GM18505 (cell line): ENCODE results near the gene PTPRA.

Experiments
- ATAC-seq: cut with Tn5 transposase; IDR thresholded peaks from one replicate; pipeline ENCODE4 v1.9.1; 2021; ENCODE audit not compliant: unreplicated experiment
- POLR2A ChIP-seq: IDR thresholded peaks from 4 replicates; pipeline ENCODE4 v1.6.1; 2011; ENCODE audit warnings: borderline replicate concordance; ENCODE audit not compliant: insufficient read depth, insufficient read length; ENCODE audit errors: extremely low read depth

Gene PTPRA

DNA sequence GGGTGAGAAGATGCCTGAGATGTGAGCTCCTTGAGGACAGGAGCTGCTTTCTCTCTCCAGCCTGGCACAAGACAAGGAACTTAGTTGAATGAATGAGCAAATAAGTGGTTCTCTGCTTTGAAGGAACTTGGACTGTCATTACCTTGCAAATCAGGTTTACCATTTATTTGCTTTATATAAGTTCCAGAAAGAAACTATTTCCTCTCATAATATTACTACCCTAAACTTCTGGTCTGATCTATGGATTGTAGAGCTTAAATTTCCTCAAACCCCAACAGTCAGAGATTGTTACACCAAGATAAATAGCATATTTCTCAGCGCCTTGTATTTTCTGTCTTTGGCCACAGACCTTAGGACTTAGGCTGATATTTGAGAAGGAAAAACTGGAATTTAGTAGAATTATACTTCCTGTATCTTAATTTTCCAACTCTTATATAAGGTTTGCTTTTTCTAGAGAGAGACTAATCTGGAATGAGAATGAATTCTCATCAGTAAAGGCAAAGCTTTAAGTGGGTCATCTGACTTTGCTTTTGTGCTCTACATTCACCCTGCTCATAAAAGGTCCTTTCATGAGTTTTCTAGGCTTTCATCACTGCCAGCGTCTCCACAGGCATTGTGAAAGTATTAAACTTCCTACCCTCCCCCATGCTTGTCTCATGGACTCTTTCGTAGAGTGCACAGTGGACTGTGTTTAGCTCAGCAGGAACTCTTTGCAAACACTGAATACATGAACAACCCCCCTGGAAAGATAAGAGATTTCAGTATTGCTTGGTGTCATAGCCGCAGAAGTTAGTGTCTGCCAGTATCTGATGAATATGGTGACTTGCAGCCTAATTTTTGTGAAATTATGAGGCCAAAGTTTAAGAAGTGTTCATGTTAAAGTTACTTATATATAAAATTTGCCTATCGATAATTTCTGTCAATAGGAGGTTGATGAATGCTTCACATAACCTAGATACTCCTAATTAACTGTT, 74.0 kb downstream of the PTPRA start:
- no peak for TF ChIP-seq POLR2A
- ATAC-seq, result no peak

DNA sequence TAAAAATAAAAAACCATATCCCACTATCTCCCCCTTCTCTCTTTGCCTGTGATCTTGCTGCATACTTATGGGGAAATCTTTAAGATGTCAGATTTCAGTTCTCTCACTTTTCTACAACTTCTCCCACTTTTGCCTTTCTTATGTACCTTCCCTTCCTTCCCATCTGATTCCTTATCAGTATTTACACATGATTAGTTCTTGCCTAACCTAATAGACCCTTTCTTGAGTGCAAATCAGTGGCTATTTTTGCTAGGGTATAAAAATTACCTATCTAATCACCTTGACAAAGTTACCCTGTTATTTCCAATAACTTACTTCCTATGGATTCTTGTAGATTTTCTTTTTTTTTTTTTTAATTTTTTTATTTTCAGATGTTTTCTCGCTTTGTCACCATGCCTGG, 75.7 kb downstream of the PTPRA start:
- no peak for TF ChIP-seq POLR2A

DNA sequence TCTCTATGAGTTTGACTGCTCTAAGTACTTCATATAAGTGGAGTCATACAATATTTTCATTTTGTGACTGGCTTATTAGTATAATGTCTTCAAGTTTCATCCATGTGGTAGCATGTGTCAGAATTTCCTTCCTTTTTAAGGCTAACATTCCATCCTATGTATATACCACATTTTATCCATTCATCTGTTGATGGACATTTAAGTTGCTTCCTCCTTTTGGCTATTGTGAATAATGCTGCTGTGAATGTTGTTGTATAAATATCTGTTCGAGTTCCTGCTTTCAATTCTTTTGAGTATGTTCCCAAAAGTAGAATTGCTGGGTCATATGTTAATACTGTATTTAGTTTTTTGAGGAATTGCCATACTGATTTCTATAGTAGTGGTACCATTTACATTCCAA, 79.5 kb downstream of the PTPRA start:
- ATAC-seq, result no peak
- no peak for TF ChIP-seq POLR2A

More for the DNA sequence above, 75.7 kb downstream of the PTPRA start:
- ATAC-seq, result no peak

GRCh38 chr20:2955257-2955970, 82.1 kb downstream of the PTPRA start:
- no peak for TF ChIP-seq POLR2A
- no peak for ATAC-seq

- no peak for TF ChIP-seq POLR2A
These were observed 83.2 kb downstream of the PTPRA start for GRCh38 chr20:2956480-2956879.

DNA sequence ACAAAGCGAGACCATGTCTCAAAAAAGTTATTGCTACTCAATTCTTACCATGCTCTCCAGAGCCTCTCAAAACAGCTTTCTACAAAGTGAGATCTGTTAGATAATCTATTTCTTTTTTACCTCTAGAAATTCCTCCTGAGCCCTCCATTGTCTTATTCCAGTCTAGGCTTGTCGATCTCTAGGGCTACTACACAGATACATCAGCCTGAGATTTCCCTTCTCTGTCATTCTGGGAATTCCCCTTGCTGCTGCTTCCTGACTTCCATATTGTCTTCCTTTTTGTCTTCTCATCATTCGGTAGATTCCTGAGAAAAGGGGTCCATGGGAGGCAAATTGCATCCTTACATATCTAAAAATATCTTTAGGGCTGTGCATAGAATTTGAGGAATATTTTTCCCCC, 94.6 kb downstream of the PTPRA start:
- no peak for ATAC-seq
- TF ChIP-seq POLR2A, result no peak

More at GRCh38 chr20:2956480-2956879, 83.2 kb downstream of the PTPRA start:
- ATAC-seq, result no peak

- ATAC-seq, result no peak
- TF ChIP-seq POLR2A, result no peak
These were observed 98.8 kb downstream of the PTPRA start for GRCh38 chr20:2972126-2972525.

DNA sequence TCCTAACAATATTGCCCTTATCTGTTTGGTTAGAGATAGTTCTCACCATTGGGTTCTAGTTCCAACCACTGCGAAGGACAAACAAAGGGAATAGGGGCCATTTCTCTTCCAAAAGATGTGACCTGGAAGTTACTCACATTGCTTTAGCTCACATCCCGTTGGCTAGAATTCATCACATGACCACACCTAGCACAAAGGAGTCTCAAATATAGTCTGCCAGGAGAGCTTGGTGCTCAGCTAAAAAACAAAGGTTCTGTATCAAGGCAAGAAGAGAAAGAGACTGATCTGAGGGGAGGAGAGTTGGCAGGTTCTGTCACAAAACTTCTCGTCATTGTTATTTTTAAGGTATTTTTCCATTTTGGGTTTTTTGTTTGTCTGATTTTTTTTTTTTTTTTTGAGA, 100.3 kb downstream of the PTPRA start:
- no peak for ATAC-seq
- no peak for TF ChIP-seq POLR2A

GRCh38 chr20:2978519-2978918, 105.2 kb downstream of the PTPRA start:
- no peak for ATAC-seq
- TF ChIP-seq POLR2A, result no peak

DNA sequence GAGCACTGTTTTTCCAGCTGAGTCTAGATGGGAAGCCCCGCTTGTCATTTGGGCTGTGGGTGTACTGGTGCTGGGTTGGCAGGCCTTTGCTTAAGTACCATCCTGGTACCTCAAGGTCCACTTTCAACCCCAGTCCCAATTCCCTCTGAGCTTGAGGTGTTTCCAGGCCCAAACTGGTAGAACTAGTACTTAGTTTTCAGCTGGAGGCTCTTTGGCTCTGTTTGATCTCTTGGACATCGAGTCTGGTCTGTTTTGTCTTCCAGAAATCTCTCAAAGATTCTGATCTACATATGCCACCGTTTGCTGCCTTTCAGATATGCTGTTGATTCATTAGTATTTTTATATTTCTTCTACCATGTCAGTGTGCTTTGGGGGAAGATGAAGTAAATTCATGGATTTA, 108.4 kb downstream of the PTPRA start:
- no peak for ATAC-seq
- no peak for TF ChIP-seq POLR2A

- TF ChIP-seq POLR2A, result no peak
- ATAC-seq, result no peak
These were observed 110.2 kb downstream of the PTPRA start for GRCh38 chr20:2983508-2983907.

DNA sequence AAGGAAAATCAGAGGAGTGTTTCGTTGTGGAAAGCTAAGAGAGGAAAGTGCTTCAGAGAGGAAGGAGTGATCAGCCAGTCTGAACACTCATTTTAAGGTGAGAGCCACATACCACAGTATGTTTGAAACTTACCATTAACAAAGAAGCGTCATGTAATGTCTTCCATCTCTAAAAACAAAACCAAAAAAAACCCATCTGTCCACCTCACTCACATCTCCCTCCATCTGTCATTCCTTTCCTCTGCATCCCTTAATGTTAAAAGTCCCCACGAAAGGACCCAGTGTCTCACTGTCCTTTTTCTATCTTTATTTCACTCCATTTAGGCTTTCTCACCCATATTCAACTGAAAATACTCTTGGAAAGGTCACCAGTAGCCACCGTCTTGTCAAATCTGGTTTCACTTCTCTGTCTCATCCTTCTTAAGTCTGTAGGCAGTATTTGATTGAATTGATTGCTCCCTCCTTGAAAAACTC, 110.8 kb downstream of the PTPRA start:
- ATAC-seq, result no peak
- no peak for TF ChIP-seq POLR2A

GRCh38 chr20:2984956-2985661, 111.8 kb downstream of the PTPRA start:
- TF ChIP-seq POLR2A, result no peak
- no peak for ATAC-seq
